BJ (cell line): ENCODE results near the gene UBASH3B. TPM values are rescaled to one million over a fixed set of nuclear protein-coding genes. Genes with fewer than 3 reads are reported as not detected.

Source experiments
- CTCF ChIA-PET: fragments of 350-600 bp; formaldehyde crosslinking; extraction: SDS; loops from one replicate; lab custom pipeline; 2021; ENCODE audit warnings: antibody characterized with exemption, inconsistent platforms; lab: Yijun Ruan, JAX
- POLR2A ChIA-PET: fragments of 300-600 bp; sonication (Branson Sonifier 250); formaldehyde crosslinking; extraction: SDS; loops from one replicate; lab custom pipeline; 2021; ENCODE audit warnings: antibody characterized with exemption; lab: Charles Lee
- DNase-seq: peaks from one replicate; pipeline ENCODE4 v3.0.0-alpha.2; 2011; ENCODE audit warnings: low read depth
- H3K27me3 ChIP-seq: 2 replicates; pipeline ENCODE4 v1.6.0; 2011; ENCODE audit warnings: low read length; ENCODE audit not compliant: control insufficient read depth, insufficient read depth
- H3K36me3 ChIP-seq: 2 replicates; pipeline ENCODE4 v1.5.1; 2011; ENCODE audit warnings: low read length; ENCODE audit not compliant: control insufficient read depth, insufficient read depth
- H3K4me3 ChIP-seq: 2 replicates; pipeline ENCODE4 v1.5.1; 2011; ENCODE audit warnings: low read depth, mild to moderate bottlenecking, control low read depth, low read length
- polyA plus RNA-seq: library from polyadenylated mRNA; depleted of rRNA; stranded (reverse); fragments of >200 nt; gene quantifications from 2 replicates; pipeline ENCODE4 v1.2.3, GENCODE V29; 2011
- TF ChIP-seq, protein P1 (sequence below): IDR thresholded peaks from 2 replicates; pipeline ENCODE4 v1.5.1; 2011; ENCODE audit warnings: low read depth, mild to moderate bottlenecking, control low read depth, inconsistent platforms, low read length, moderate library complexity; ENCODE audit not compliant: insufficient read depth

UBASH3B gene
- polyA plus RNA-seq, 1 experiment, result 28.4 TPM

DNA sequence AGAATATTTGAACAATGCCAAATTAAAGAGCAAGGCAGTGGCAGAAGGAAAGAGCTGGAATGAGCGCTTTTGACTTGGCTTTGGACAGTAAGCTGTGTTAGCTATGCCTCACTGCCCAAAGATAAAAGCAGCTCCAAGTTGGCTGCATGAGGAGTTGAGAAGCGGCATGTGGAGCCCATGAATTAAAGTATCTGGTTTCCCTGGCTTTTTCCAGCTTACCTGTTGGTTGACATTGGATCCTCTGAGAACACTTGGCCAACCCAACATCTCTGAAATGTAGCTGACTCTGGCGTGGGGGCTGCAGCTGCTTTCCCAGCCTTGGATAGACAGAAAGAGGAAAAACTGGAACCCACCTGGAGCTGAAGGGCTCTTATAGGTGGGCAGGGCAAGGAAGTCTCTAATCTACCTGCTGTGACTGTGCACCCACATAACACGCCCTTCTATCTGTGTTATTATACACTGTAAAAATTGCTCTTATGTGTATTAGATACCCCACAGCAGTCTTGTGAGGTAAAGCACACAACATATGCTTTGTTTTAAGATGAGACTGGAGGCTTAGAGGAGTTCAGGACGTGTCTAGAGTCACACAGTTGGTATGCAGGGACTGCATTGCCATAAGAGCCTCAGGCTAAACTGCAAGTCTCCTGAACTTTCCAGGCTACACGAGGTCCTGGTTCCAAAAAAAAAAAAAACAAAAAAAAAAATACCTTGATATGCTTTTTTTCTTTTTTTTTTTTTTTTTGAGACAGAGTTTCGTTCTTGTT, 5.8 kb downstream of the UBASH3B start:
- H3K27me3 ChIP-seq, result no peaks in the 10 kb centered on the region
- no peak overlapping the region for H3K4me3 ChIP-seq
- POLR2A ChIA-PET, result no interaction called here
- CTCF ChIA-PET, result interaction anchor here (1.1 to 2.4 kb wide), 5 partner anchors 29 to 126 kb away, joined by 3 to 6 read pairs (median 3); no protein-coding TSS in a partner anchor
- DNase-seq, result peak; percentile 74
- H3K36me3 ChIP-seq, result no peaks in the 10 kb centered on the region
- TF ChIP-seq, protein P1, sequence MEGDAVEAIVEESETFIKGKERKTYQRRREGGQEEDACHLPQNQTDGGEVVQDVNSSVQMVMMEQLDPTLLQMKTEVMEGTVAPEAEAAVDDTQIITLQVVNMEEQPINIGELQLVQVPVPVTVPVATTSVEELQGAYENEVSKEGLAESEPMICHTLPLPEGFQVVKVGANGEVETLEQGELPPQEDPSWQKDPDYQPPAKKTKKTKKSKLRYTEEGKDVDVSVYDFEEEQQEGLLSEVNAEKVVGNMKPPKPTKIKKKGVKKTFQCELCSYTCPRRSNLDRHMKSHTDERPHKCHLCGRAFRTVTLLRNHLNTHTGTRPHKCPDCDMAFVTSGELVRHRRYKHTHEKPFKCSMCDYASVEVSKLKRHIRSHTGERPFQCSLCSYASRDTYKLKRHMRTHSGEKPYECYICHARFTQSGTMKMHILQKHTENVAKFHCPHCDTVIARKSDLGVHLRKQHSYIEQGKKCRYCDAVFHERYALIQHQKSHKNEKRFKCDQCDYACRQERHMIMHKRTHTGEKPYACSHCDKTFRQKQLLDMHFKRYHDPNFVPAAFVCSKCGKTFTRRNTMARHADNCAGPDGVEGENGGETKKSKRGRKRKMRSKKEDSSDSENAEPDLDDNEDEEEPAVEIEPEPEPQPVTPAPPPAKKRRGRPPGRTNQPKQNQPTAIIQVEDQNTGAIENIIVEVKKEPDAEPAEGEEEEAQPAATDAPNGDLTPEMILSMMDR, result no peak

DNA sequence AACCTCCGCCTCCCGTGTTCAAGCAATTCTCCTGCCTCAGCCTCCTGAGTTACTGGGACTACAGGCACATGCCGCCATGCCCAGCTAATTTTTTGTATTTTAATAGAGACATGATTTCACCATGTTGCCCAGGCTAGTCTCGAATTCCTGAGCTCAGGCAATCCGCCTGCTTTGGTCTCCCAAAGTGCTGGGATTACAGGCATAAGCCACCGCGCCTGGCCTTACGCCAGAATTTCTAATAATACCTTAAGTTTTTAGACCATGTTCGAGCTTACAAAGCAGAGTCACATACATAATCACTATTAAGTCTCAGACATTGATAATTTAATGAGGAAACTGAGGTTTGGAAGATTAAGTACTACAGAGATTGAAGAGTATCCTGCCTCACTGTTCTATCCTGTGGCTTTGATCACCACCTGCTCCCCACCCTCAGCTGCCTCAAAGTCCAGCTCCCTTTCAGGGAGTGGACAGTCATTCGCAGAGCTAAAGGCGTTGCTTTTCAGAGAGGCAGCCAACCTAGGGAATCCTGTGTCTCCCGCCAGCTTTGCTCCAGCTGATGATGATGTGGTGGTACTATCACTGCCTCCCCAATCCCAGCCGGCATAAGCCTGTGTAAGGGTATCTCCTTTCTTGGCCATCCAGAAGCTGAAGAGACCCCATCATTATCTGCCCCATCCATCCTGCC, 7.7 kb downstream of the UBASH3B start:
- TF ChIP-seq, protein P1, result no peak
- Histone ChIP-seq H3K4me3 (no peak overlapping the region), H3K27me3 (no peaks in the 10 kb centered on the region), H3K36me3 (no peaks in the 10 kb centered on the region)
- CTCF ChIA-PET, result interaction anchor here (0.8 to 1.6 kb wide), 4 partner anchors 22 to 118 kb away, joined by 3 to 4 read pairs (median 3); no protein-coding TSS in a partner anchor
- POLR2A ChIA-PET, result interaction anchor here (0.6 kb wide), 1 partner anchor 399 kb away, joined by 7 read pairs; the partner anchor contains the start of gene HSPA8
- no peak for DNase-seq

- POLR2A ChIA-PET, result no interaction called here
- Histone ChIP-seq H3K36me3 (no peaks in the 10 kb centered on the region), H3K4me3 (no peak overlapping the region), H3K27me3 (no peaks in the 10 kb centered on the region)
- DNase-seq, result no peak
- TF ChIP-seq, protein P1, result no peak
- CTCF ChIA-PET, result interaction anchor here (0.8 to 1.1 kb wide), 2 partner anchors 28 to 117 kb away, joined by 3 to 4 read pairs; no protein-coding TSS in a partner anchor
Observed at GRCh38 chr11:122663764-122664163, 8.2 kb downstream of the UBASH3B start.

DNA sequence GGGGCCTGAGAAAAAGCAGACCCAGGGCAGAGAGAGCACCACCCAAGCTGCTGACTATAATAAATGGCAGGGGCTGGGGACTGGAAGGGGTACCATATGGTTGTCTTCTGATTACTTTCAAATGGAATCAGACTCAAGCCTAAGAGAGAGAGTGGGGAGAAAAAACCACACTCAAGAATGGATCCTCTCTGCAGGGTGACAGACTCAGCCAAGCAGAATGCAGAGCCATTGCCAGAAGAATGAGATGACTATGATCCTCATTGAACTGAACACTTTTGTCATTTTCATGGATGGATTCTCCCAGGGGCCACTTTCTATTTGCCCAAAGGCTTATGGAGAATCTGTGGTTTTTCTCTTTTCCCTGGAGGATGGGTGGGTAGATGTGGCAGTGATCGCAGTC, 8.7 kb downstream of the UBASH3B start:
- no peak for DNase-seq
- Histone ChIP-seq H3K4me3 (no peak overlapping the region), H3K27me3 (no peaks in the 10 kb centered on the region), H3K36me3 (no peaks in the 10 kb centered on the region)
- TF ChIP-seq, protein P1, result no peak
- POLR2A ChIA-PET, result interaction anchor here (0.6 kb wide), 1 partner anchor 8 kb away, joined by 3 read pairs; no protein-coding TSS in a partner anchor
- CTCF ChIA-PET, result interaction anchor here (0.8 to 1.1 kb wide), 2 partner anchors 27 to 117 kb away, joined by 3 to 4 read pairs; no protein-coding TSS in a partner anchor

DNA sequence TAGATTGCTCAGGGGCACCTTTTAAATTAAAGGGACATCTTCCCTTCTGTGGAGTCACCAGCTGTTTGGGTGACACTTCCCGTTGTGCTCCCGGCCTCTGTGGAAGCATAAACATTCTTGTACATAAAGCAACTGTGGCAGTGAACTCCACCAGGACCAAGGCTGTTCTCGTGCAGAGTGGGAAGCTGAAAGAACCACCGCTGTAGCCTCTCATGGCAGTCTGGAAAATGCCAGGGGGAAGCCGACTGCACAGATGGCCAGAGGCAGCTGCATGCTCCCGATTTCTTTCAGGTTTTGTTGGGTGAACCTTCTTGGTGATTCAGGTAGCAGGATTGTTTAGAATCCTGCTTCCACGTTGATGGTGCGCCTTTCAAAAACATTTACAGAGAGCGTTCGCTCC, 10.3 kb downstream of the UBASH3B start:
- DNase-seq, result no peak
- H3K36me3 ChIP-seq, result no peaks in the 10 kb centered on the region
- CTCF ChIA-PET, result interaction anchor here (0.6 to 1.8 kb wide), 2 partner anchors 116 to 130 kb away, joined by 3 read pairs; no protein-coding TSS in a partner anchor
- H3K4me3 ChIP-seq, result no peak overlapping the region
- POLR2A ChIA-PET, result no interaction called here
- no peaks in the 10 kb centered on the region for H3K27me3 ChIP-seq
- TF ChIP-seq, protein P1, result no peak
